ENCODE measurements around the gene NHS.
"Not testable (repeated sequence)": the region's sequence is repeated elsewhere in the genome, so short reads cannot be mapped to it uniquely, and the experiment has no call there.

The NHS gene

DNA sequence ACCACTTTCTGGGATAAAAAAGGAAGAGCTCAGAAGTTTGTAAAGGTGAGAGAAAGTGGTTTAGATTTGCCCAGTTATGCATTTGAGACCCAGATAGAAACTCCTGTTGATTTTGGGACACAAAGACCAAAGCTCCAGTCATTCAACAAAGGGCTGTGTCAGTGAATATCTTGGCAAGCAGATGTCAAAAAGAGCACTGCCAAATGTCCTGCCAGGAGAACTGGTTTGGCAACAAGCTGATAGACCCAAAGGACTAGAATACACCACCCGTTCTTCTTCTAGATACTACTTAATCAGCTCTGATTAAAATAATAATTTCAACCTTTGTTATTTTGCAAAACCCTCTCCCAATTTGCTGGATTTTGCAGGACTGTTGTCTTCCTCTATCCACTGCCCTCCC is 121.4 kb downstream of the NHS start:
- DNase-seq (ENCODE audit: low read depth) = no peak

DNA sequence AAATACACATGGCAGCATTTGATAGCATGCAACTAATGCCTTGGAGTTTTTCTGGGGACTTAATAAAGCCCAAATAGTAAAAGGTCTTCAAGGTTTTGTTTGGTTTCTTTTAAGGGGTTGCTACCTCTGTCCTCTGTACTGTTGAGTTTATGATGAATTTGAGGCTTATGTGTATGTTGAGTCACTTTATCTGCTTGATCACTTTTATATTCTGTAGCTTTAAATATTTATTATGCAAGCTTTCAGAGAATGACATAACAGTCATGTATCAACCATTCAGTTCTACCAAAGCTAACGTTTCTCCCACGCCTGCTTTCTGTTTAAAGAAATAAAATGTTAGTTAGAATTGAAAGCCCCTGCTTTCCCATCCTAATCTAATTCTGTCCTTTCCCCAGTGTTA is 122.2 kb downstream of the NHS start:
- no peak for DNase-seq (ENCODE audit: low read depth)

DNA sequence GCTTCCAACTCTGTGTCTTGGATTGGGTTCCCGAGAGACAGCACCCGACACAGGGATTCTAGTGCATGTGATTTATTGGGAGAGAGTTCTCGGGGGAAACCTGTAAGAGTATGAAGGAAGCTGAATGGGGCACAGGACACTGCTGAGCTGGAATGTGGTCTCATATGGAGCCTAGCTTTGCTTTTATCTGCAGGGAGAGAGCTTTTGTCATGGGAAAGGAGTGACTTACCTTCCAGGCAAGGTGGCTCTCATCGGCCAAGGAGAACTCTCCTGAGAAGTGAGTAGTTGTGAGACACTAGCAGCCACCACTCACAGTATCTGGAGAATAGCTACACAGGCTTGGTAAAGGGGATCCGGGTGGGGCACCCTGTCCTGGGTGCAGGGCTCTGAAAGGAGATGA is 124.5 kb downstream of the NHS start:
- DNase-seq (ENCODE audit: low read depth) = no peak

DNA sequence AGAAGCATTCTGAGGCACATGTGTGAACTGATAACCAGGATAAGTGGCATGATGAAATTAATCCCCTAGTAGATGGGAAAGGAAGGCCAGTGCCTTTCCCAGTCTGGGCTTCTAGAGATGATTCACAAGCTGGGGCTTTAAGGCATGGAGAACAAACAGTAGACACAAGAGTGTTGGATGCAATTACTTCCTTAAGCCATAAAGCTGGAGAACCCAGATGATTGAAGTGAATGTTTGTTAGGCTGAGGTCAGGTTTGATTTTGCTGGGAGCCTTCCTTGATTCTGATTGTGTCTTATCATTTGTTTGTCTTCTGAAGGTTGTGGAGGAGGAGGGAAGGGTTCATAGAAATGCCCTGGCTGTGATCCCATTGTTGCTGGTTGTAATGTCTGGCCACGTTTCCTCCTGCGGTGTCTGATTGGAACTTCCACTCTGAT is 125.2 kb downstream of the NHS start:
- DNase-seq (ENCODE audit: low read depth) = no peak

DNA sequence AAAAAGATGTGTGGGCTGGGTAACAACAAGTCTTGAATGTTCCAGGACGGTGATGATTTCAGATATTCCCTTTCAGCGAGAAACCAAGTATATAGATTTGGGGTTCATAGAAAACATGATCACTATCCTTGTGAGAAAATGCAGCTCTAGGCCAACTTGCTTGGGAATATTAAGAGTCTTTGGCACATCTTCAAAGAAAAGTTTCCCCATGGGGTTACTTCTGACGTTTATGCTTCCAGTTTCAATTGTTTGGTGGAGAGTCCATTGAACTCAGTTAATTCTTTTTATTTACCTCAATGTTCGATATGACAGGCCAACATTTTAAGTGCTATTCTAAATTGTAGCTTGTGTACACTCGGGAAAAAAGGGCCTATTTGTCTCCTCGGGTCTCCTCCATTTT is 126.7 kb downstream of the NHS start:
- DNase-seq (ENCODE audit: low read depth) = no peak

DNA sequence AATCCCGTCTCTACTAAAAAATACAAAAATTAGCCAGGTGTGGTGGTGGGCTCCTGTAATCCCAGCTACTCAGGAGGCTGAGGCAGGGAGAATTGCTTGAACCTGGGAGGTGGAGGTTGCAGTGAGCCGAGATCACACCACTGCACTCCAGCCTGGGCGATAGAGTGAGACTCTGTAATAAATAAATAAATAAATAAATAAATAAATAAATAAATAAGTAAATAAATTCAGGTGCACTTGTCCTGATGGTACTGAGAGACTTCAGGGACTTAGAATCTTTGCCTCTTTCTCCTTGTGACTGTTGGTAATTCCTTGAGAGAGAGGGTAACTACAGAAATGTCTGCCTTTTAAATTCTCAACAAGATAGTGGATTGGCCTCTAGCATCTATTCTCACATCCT is 131.4 kb downstream of the NHS start:
- DNase-seq (ENCODE audit: low read depth) = not testable (repeated sequence)

DNA sequence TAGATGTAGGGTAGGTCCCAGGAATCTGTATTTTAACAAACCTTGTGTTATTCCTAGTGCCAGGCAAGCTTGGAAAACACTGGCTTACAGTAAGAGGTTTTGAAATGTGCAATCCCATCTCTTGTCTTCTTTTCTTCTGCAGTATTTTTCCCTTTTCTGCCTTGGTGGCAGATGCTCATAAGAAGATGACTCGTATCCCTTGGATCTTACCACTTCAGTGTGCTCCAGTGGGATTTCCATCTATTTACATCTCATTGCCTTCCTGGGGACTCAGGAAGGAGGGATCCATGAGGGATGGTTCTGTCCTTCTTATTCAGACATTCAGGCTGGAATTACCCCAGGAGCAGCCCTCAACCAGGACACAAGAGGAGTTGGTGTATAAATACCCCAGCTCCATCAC is 136.6 kb downstream of the NHS start:
- DNase-seq (ENCODE audit: low read depth) = no peak

DNA sequence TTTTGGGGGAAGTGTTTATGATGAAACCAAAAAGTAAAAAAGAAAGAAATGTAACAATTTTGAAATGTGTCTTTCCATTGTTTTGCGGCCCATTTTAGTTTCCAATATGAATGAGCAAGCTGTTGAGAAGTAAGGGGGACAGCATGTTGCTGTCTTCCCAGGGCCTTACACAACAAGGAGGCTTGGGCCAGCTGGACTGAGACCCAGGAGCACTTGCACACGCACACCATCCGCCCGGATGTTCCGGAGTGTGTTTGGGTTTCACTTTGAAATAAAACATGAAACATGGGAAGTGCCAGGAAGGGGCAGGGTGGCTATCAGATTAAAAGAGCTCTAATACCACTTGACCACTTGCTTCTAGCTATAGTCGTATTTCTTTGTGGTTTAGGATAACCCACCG is 144.4 kb downstream of the NHS start:
- DNase-seq (ENCODE audit: low read depth) = no peak

DNA sequence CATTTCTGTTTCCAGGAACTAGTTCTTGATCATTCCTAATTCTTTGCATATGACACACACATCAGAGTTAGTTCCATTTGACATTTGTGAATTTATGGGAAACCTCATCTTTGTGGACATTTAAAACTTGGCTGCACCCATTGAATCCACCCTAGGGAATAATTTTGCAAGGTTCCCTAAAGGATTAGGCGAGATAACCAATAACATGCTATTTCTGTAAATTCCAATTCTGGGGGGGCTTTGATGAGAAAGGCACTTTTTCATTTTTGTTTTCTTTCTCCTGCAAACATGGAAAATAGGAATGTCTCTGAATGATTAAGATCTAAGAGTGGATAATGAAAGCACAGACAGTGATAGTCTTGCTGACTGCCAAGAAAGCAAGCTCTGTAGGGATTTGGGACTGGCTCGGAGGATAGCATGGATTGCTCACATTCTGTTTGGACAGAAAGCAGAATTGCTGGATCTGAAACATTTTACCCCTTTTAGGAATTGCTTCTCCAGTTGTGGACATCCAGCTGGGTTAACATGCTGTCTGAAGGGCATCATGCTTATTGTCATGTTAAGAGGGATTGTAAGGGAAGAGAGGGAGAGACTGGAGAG is 145.1 kb downstream of the NHS start:
- DNase-seq (ENCODE audit: low read depth) = no peak

DNA sequence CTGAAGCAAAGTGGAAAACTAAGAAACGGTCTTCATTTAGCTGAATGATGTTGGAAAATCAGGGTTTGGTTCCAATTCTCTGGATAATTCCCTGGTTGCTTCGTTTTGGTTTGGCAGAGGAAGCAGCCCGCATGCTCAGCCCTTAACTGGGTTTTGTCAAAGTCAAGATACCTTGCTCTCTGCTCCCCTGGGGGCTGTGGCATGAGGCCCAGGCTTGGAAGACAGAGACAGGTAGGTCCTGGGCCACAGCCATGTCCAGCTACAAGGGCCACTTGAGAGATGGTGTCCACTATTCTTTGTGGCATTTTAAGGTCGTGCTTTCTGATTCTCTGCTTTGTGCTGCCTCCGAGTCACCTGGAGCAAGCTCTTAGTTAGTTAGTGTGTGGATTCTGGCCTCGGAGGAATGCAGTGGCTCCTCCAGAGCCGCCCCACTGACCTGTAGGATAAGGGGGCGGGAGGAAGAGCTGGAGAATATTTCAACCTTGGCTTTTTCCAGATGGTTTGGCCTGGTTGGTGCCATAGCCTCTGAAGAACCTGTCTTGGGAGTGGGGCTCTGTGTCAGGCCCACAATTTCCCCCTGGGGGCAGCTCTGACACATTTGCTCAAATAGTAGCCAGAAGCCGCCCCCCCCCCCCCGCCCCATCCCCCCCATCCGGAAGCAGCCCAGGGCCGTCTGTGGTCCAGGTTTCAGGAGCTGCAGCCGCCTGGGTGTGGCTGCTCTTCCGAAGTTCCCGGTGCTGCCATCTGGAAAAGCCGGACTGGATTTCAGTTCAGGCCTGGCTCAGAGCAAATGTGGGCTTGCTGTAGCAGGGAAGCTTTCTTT is 147.1 kb downstream of the NHS start:
- DNase-seq (ENCODE audit: low read depth) = no peak

DNA sequence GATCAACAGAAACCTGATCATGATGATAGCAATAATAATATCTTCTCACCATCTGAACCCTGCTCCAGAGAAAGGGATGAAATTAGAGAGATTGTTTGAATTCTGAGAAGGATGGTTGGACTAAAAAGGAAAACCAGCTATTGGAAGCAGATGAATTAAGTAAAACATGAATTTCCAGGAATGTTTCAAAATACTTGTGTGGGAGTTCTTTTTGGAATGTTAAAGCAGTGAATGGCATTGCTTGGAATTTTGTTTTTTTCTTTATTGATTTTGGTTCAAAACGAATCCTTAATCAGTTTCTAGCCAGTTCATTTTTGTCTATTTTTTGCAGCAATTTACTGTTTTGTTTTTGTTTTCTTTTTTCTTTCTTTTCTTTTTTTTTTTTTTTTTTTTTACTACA is 150.3 kb downstream of the NHS start:
- no peak for DNase-seq (ENCODE audit: low read depth)

DNA sequence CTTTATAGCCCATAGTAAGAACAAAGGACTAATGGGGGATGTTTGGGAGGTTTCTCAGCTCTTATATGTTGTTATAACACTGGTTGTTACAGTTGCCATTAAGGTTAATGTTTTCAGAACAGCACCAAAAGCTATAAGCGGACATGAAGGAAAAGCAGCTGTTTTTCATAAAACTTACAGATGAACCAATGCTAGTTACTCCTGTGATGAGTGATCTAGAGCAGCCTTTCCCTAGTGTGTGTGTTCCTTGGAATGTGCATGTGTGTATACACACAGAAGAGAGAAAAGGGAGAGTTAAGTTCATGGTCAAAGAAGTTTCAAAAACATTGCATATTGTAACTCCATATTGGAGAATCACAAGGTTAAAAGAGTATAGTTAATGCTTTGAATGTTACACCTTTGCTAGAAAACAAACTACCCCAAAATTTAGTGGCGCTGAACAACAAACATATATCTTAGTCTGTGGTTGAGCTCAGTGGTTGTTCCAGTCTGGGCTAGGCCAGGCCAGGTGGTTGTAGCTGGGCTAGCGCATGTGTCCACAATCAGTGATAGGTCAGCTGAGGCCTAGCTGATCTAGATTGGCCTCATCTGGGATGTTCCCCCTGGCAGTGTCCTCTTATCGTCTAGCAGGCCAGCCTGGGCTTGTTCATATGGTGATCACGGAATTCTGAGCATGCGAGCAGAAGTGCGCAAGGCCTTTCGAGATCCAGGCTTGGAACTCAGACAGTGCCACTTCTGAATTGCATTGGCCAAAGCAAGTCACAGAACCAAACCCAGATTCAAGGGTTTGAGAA is 151.0 kb downstream of the NHS start:
- no peak for DNase-seq (ENCODE audit: low read depth)

DNA sequence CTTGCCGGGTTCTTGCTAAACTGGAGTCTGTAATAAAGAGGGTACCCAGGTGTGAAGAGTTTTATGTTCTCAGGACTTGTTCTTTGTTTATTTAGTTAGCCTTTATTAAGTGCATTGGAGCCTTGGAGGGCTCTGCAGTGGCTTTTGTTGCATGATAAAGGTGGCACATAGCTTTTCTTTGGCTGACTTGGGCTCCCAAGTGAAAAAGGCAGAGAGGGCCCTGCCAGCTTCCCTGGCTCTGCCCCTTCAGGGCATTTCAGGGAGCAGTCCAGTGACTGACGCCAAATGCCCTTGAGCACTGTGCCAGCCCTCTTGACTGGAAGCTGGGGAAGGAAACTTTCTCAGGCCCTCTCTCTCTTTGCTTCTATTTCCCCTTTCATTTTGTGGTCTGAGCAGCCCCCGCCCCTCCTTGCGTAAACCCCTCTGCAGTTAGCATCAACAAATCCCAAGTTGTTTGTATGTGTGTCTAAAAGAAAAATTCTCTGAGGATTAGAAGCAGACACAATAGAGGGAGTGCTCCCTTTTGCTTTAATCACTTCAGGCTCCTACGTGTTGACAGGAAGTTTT is 152.2 kb downstream of the NHS start:
- DNase-seq (ENCODE audit: low read depth) = no peak

DNA sequence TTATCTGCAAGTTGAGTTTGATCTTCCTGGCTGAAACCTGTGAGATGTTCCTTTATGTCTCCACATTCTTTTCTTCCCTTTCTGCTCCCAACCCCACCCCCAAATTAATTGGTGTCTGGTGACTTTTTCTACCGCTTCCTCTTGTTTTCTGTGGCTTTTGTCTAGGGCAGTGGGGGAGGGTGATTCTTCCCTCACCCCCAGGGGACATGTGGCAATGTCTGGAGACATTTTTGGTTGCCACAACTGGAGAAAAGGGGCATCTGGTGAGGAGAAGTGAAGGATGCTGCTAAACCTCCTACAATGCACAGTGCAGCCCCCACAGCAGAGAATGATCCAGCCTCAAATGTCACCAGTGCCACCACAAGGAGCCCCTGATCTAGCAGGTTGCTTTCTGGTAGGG is 152.9 kb downstream of the NHS start:
- DNase-seq (ENCODE audit: low read depth) = no peak

DNA sequence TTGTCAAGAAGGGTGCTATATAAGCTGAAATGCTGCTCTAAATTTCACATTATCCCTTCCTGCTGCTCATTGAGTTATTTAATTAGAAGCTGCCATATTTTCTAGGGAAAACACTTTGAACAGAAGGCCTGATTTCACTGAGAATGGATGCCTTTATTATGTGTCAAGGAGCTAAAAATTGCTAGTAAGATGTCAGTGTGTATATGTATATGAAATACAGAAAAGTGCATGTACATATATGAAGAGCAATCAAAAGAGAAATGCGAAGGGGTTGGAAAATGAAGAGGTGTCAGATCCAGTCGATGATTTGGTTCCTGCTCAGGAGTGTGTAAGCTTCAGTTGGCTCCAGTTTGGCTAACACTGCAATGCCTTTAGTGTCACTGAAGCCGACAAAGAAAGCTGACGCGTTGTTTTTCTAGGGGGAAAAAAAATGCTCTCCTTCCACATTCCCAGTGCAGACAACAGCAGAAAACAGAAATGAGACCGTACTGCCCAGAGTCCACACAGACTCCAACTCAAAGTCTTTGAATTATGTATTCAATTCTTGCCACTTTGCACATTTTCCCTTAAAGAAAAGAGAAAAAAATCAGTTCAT is 154.2 kb downstream of the NHS start:
- no peak for DNase-seq (ENCODE audit: low read depth)

DNA sequence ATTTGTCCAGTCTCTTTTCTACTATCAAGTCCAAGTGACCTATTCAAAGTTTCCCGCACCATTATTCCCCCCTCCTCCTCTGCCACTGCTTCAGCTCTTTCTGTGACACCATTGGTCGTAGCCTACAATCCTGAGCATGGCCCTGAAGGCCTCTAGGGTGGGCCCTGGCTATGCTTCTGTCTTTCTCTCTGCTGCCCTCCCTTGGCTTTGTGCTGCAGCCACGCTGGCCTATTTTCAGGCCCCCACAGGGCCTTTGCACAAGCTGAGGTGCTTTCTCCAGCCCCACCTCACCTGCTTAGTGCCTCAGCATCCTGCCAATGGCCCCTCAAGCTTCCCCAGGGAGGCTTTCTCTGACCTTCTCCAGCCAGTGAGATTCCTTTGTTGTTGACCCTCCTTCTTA is 156.5 kb downstream of the NHS start:
- no peak for DNase-seq (ENCODE audit: low read depth)

DNA sequence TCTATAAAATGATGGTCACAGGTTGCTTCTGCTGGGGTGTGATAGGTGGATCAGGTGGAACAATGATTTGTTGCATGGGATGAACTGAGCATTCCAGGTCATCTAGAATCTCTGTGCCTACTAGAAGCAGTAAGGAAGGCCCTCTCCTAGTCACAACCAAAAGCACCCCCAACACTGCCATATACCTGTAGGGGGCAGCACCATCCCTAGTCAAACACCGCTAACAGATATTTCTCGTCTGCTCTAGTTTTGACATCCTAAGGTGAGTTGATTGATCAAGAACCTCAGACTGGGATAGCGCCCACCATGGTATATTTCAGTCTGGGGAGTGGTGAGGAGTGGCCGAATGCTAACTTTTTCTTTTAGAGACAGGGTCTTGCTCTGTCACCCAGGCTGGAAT is 160.2 kb downstream of the NHS start:
- no peak for DNase-seq (ENCODE audit: low read depth)

DNA sequence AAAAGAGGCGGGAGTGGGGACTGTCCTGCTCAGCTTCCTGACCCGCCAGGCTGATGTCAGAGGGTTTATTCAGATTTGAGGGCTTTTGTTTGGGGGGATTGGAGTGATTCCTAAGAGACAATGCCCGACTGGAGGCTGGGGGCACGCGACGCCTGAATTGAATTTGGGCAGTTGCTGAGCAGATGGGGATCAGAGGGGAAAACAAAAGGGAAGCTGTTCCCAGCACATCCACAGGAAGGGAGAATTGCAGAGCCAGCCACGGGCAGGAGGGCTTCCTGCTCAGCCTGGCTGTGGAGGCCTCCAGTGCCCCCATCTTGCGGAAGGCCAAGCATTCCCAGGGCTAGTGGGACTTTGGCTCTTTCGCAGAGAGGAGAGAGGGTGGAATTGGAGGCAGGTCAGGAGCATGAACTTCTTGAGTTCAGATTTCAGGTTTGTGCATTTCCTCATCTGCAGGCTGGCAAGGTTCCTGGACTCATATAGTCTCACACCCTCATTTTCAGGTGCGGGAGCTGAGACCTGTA is 162.8 kb downstream of the NHS start:
- no peak for DNase-seq (ENCODE audit: low read depth)

DNA sequence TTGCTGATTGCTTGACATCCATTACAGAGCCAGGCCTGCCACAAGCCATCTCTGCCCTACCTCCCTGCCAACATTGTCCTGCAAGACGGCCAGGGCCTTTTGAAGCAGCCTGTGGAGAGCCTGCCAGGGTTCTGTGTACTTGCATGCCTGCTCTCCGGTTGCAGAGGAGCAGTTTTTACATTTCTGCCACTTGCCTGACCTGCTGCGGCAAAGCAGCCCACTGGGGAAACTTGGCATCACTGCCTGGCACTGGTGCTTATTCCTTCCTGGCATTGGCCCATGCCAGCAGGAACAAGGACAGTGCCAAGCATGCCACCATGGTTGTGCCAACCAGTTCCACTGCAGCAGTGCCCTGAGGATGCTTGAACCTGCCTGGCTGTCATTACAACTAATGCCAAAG is 167.1 kb downstream of the NHS start:
- no peak for DNase-seq (ENCODE audit: low read depth)

DNA sequence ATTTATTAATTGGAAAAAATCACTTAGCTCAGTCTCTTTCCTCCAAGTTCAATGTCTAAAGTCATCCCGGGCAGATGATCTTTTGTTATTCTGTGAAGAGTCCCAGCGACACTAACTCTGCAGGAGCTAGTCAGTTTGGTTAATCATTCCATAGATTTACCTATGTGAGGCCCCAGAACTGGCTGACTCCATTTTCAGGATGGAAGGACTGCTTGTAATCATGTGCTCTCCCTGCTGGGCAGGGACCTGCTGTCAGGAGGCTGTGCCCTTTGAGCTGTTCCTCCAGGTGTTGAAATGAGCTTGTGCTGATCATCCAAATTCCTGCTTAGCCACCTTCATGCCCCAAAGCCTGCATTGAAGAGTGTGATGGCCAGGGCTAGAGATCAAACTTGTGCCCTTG is 169.8 kb downstream of the NHS start:
- no peak for DNase-seq (ENCODE audit: low read depth)

DNA sequence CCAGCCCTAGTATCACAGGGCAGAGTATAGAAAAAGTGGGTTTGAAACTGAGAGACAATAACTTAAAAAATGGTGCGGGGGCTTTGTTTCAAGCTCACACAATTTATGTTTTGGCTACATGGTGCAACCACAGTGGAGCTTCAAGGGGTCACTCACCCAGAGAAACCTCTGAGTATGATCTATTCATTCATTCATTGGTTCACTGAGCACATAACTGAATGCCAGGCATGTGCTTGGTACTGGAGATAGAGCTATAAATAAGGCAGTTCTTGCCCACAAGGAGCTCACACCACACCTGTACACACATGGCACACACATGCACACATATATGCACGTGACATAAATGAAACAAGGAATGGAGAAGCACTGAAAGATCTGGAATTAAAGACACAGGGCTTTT is 171.4 kb downstream of the NHS start:
- DNase-seq (ENCODE audit: low read depth) = no peak

DNA sequence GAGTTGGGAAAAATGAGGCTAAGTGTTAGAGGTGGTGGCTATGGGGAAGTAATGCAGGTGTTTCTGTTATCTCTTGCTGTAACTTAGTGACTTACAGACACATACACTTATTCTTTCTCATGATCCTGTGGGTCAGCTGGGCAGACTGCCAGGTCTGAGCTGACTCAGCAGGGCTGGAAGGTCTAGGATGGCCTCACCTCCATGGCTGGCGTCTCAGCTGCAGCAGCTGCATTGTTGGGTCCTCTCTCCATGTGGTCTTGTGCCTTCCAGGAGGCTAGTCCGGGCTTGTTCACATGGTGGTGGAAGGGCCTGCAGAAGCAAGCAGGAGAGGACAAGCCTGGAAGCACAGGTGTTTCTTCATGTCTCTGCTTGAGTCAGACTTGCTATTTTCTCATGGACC is 172.7 kb downstream of the NHS start:
- no peak for DNase-seq (ENCODE audit: low read depth)

Measured in activated gamma-delta T cell treated with anti-CD3 and anti-CD28 coated beads, Interleukin-2, amount 50 U/mL, for 16 hours (primary cell).